Mesenteric fat pad (tissue), 1 donor: Measurements from ENCODE around the gene NEMF. TPM values are rescaled to one million over a fixed set of nuclear protein-coding genes. Genes with fewer than 3 reads are reported as not detected.
"Not testable (repeated sequence)": the region's sequence is repeated elsewhere in the genome, so short reads cannot be mapped to it uniquely, and the experiment has no call there.

Experiments used
- DNase-seq: peaks from one replicate; pipeline ENCODE4 v3.0.0-alpha.2; 2020; ENCODE audit warnings: low spot score
- total RNA-seq: library from RNA; stranded (reverse); fragmentation: NEBNext Ultra II Directional; extraction: Animal tissue kit (Norgen Biotek cat#: 25700); gene quantifications from one replicate; pipeline ENCODE4 v1.2.1, GENCODE V29; 2021
- donor health status: DM: yes; HTN: yes; CAD: no.

NEMF gene
- total RNA-seq, 1 donor from 2014 or later = 72.0 TPM

GRCh38 chr14:49754570-49755097 lies 98.0 kb downstream of the NEMF start:
- no peak for DNase-seq

DNA sequence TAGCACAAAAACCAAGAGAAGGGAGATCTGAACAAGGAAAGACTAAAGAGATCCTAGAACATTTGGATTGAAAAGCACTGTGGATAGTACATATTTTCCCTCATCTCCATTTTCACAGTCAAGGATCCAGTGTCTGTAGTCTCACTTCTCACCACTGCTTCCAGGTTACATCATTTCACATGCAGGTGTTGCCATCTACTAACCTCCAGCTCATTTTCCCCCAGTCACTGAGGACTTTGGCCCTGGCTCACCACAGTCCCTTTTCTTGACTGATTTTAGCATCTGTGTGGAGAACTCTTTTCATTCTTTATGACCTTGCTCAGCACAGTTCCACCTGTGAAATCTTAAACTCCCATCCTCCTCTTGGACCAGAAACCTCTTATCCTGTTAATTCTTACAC lies 106.1 kb downstream of the NEMF start:
- not testable (repeated sequence) for DNase-seq

- DNase-seq = no peak
These were observed 107.4 kb downstream of the NEMF start for GRCh38 chr14:49745191-49745590.

- not testable (repeated sequence) for DNase-seq
These were observed 116.9 kb downstream of the NEMF start for GRCh38 chr14:49735669-49736068.

DNA sequence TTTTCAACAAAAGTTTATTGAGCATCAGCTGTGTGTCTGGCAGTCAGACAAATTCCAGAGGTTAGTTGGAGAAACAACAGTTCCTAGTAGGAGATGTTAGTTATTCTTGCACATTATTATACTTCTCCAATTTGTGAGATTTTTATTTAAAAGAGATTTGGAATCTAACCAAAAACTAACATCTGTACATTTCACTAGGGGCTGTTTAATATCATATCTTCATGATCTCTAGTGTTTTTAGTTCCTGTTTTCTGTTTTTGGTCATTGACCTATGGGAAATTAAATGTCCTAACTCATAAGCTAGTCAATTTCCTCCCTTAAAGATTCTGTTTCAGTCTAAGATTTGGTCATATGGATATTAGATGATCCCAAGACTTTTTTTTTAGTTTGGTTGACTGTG lies 118.8 kb downstream of the NEMF start:
- no peak for DNase-seq

GRCh38 chr14:49732896-49733295 lies 119.7 kb downstream of the NEMF start:
- no peak for DNase-seq

Other genes starting within 250 kb of the NEMF start
- gene RPL36AL, start 232.2 kb downstream of the NEMF start, total RNA-seq = 138 TPM
- gene MGAT2, start 232.0 kb downstream of the NEMF start, total RNA-seq = 36.5 TPM
- gene DNAAF2, start 217.5 kb downstream of the NEMF start, total RNA-seq = 7.5 TPM
- 0.96 TPM for gene POLE2, start 164.6 kb downstream of the NEMF start, total RNA-seq
- gene KLHDC1, start 159.7 kb downstream of the NEMF start, total RNA-seq = 7.8 TPM
- gene KLHDC2, start 84.6 kb downstream of the NEMF start, total RNA-seq = 52.9 TPM
- gene ARF6, start 40.3 kb upstream of the NEMF start, total RNA-seq = 61.5 TPM